Type B pancreatic cell (in vitro differentiated cells): ENCODE results near the gene COL4A6. TPM values are rescaled to one million over a fixed set of nuclear protein-coding genes. Genes with fewer than 3 reads are reported as not detected.

Source experiments
- DNase-seq: peaks from one replicate; pipeline ENCODE4 v3.0.0; 2021; ENCODE audit warnings: mixed read lengths; ENCODE audit not compliant: unreplicated experiment; ENCODE audit errors: extremely low spot score
- H3K27ac Mint-ChIP-seq: 2 replicates; pipeline ENCODE4 v1.8.0; 2021; ENCODE audit warnings: mild to moderate bottlenecking, mixed read lengths
- H3K27me3 Mint-ChIP-seq: 2 replicates; pipeline ENCODE4 v1.8.0; 2021; ENCODE audit warnings: mixed read lengths
- H3K36me3 Mint-ChIP-seq: 2 replicates; pipeline ENCODE4 v1.8.0; 2021; ENCODE audit warnings: mixed read lengths
- H3K4me1 Mint-ChIP-seq: one replicate; pipeline ENCODE4 v1.8.0; 2021; ENCODE audit warnings: mixed read lengths; ENCODE audit not compliant: unreplicated experiment
- H3K4me3 Mint-ChIP-seq: 2 replicates; pipeline ENCODE4 v1.8.0; 2021; ENCODE audit warnings: mild to moderate bottlenecking, mixed read lengths
- H3K9me3 Mint-ChIP-seq: 2 replicates; pipeline ENCODE4 v1.8.0; 2021; ENCODE audit warnings: mixed read lengths
- total RNA-seq: library from RNA; stranded (reverse); gene quantifications from 2 replicates; pipeline ENCODE4 v1.2.1, GENCODE V29; 2021; ENCODE audit warnings: low replicate concordance
- TF ChIP-seq, protein P1 (sequence below): fragments of 200-600 bp; sonication (generic); conservative IDR thresholded peaks from 2 replicates; pipeline ENCODE4 v1.5.0; 2021; ENCODE audit warnings: antibody characterized with exemption, mild to moderate bottlenecking

Gene COL4A6
- total RNA-seq, 1 donor from 2014 or later: 51.7 TPM

DNA sequence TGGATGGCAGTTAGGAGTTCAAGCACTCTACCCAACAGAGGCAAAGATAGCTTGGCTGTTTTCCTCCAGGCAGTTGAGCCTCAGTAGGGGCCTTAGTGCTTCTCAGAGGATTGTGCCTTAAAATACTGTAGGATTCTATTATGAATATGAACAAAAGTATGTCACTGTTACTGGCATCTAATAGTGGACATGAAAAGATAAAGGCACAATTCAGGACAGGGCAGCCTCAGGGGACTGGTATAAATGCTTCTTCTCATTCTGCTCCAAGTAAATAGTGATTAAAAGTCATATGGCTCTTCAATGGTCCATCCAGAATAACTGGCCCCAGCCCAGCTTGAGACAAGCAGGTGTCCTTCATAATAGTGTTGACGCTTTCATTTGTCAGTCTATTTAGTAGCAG lies 17.7 kb downstream of the COL4A6 start:
- Mint-ChIP-seq H3K4me3 (no peak overlapping the region), H3K9me3 (no peaks in the 10 kb centered on the region), H3K36me3 (no peaks in the 10 kb centered on the region), H3K4me1 (no peaks in the 10 kb centered on the region), H3K27ac (no peak overlapping the region), H3K27me3 (no peaks in the 10 kb centered on the region)
- TF ChIP-seq, protein P1, sequence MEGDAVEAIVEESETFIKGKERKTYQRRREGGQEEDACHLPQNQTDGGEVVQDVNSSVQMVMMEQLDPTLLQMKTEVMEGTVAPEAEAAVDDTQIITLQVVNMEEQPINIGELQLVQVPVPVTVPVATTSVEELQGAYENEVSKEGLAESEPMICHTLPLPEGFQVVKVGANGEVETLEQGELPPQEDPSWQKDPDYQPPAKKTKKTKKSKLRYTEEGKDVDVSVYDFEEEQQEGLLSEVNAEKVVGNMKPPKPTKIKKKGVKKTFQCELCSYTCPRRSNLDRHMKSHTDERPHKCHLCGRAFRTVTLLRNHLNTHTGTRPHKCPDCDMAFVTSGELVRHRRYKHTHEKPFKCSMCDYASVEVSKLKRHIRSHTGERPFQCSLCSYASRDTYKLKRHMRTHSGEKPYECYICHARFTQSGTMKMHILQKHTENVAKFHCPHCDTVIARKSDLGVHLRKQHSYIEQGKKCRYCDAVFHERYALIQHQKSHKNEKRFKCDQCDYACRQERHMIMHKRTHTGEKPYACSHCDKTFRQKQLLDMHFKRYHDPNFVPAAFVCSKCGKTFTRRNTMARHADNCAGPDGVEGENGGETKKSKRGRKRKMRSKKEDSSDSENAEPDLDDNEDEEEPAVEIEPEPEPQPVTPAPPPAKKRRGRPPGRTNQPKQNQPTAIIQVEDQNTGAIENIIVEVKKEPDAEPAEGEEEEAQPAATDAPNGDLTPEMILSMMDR: no peak
- no peak for DNase-seq

DNA sequence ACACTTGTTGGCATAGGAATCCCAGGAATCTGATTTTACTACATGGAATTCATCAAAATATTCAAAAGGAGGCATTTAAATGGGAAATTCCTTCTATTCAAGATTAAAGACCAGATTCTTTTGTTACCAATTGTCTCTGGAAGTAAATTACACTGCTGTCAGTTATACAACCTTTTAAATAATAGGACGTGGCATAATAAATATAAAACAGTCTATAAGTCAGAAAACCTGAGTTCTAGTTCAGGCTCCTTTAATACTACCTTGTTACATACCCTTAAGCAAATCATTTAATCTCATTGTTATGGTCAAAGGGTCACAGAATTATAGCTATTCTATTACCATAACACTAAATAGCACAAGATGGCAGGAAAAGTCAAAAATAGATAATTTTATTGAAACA lies 18.8 kb downstream of the COL4A6 start:
- TF ChIP-seq, protein P1: no peak
- Mint-ChIP-seq H3K27me3 (no peaks in the 10 kb centered on the region), H3K36me3 (no peaks in the 10 kb centered on the region), H3K27ac (no peak overlapping the region), H3K4me1 (peaks cover 4% of the 10 kb centered on the region), H3K4me3 (no peak overlapping the region), H3K9me3 (no peaks in the 10 kb centered on the region)
- DNase-seq: no peak

DNA sequence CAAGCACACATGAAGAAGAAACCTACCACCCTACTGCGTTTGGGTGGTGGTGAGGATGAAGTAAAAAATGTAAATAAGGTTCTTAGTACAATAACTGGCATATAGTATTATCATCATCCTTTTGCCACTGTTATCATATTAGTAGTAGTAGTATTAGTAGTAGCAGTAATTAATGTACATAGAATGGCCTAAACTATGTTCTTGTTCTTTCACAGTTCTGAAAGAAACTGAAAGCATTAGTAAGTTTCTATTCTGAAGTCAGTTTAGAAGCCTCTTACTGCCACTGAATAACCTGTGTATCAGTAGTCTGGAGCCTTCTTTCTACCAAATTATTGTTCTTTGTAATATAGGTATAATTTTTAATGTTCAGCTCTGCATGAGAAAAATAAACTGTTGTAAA lies 21.0 kb downstream of the COL4A6 start:
- no peaks in the 10 kb centered on the region for H3K27me3 Mint-ChIP-seq
- TF ChIP-seq, protein P1: no peak
- no peak for DNase-seq
- H3K4me3 Mint-ChIP-seq: no peak overlapping the region
- no peaks in the 10 kb centered on the region for H3K9me3 Mint-ChIP-seq
- no peak overlapping the region for H3K27ac Mint-ChIP-seq
- H3K36me3 Mint-ChIP-seq: peaks cover 4% of the 10 kb centered on the region
- peaks cover 9% of the 10 kb centered on the region for H3K4me1 Mint-ChIP-seq

DNA sequence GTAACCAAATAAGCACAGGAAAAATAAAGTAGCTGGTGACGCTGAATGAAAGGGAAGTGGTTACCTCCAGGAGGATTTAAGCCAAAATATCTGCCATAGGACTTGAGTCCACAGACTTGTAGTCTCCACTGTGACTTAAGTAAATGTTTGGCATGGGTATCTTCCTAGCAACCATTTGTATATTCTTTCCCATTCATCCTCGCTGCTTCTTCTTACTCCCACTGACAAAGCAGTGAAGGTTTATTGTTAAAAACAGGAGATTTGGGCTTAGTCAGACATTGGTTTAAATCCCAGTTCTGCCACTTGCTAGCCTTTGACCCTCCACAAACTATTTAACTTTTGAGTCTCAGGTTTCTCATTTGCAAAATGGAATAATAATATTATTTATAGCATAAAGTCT lies 22.3 kb downstream of the COL4A6 start:
- Mint-ChIP-seq H3K9me3 (no peaks in the 10 kb centered on the region), H3K4me1 (peaks cover 9% of the 10 kb centered on the region), H3K27ac (no peak overlapping the region), H3K4me3 (no peak overlapping the region), H3K36me3 (peaks cover 4% of the 10 kb centered on the region), H3K27me3 (no peaks in the 10 kb centered on the region)
- TF ChIP-seq, protein P1: no peak
- no peak for DNase-seq

DNA sequence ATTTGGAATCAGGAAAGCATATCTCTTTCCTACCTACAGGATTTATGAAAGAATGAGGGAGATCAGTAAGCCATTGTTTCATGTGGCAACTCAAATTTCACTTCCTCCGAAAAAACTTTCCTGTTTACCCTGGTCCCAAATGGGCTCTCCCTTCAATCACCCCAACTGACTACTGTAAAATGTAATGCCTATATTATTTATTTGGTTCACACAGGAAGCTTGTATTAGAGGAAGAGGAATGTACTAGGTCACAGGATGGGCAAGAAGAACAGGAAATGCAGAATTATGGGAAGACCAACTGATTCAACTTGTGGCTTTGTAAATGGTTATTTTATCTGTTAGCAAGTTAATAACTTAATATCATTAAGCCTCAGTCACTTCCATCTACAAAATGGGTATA lies 23.1 kb downstream of the COL4A6 start:
- H3K4me1 Mint-ChIP-seq: peaks cover 9% of the 10 kb centered on the region
- no peak for DNase-seq
- H3K27ac Mint-ChIP-seq: no peak overlapping the region
- no peaks in the 10 kb centered on the region for H3K9me3 Mint-ChIP-seq
- no peaks in the 10 kb centered on the region for H3K27me3 Mint-ChIP-seq
- no peak overlapping the region for H3K4me3 Mint-ChIP-seq
- TF ChIP-seq, protein P1: no peak
- H3K36me3 Mint-ChIP-seq: peaks cover 4% of the 10 kb centered on the region

DNA sequence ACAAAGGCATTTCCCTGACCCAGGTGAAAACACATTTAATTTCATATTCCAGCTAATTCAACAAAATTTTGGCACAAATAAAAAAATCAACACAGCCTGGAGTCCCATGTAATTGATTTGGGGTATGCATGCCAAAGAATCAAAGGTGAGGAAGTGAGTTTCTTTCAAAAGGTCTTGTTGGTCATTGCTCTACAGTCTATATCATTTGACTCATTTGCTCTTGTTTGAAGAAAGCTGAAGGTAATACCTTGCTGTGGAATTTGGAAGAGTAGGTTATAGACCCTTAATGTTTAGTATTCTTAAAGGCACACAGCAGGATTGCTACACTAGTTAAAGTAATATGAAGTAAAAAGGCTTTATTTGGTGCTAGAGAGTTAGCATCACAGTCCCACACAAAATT lies 25.4 kb downstream of the COL4A6 start:
- DNase-seq: no peak
- TF ChIP-seq, protein P1: no peak
- Mint-ChIP-seq H3K9me3 (no peaks in the 10 kb centered on the region), H3K27me3 (no peaks in the 10 kb centered on the region), H3K27ac (peak overlapping the region; percentile 37), H3K4me3 (no peak overlapping the region), H3K4me1 (peaks cover 9% of the 10 kb centered on the region), H3K36me3 (peaks cover 4% of the 10 kb centered on the region)
